Measurements from ENCODE around the gene USP3. TPM values are rescaled to one million over a fixed set of nuclear protein-coding genes. Genes with fewer than 3 reads are reported as not detected.
A peak's percentile ranks its signal among the peaks of the same experiment; 100 is the strongest.

USP3 gene
- total and polyA plus RNA-seq, 9 of the 15 experiments (the other 6 are each of a cell fraction or from before 2014, with no cell fraction given) = 17.3 to 54.3 (median 34.8) TPM

DNA sequence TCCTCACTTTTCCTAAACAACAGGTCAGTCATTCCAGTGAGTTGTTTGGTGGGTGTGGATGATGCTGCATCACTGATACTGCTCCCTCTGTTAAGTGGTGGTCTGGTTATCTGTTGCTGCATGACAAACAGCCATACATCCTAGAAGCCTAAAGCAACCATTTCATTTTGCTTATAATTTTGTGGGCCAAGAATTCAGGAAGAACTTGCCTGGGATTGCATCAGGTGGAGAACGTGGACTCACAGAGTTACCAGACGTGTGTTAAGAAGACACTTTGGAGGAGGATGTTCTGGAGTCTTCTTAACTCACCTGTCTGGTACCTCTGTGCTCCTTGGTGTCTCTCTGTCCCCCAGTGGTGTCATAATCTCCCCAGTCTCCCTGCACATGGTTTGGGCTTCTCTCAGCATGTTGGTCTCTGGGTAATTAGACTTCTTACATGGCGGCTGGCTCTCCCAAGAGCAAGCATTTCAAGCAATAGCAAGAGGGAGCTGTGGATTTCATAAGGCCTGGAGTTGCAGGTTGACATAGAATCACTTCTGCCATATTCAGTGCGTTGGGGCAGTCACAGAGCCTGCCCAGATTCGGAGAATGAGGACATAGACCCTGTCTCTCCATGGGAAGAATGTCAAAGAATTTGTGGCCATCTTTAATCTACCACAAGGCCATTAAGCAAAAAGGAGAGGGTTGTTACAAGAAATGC is 20.1 kb downstream of the USP3 start (continued):
- TF ChIP-seq MYBL2 (IDR thresholded peaks at IDR 0.05; ENCODE audit: low read depth) = no peak
- TF ChIP-seq MYBL2 (CRISPR knock-in tag; IDR thresholded peaks at IDR 0.05; ENCODE audit: borderline replicate concordance) = no peak
- no peak for TF ChIP-seq ZNF717 (CRISPR knock-in tag; IDR thresholded peaks at IDR 0.05)
- no peak for TF ChIP-seq MCM2 (IDR thresholded peaks at IDR 0.05; ENCODE audit: low read depth)
- no peak for TF ChIP-seq THRAP3 (IDR thresholded peaks at IDR 0.05; ENCODE audit: borderline replicate concordance)
- peak; percentile 60; the same call in 1 of the 2 replicates for TF ChIP-seq CREB3L1 (IDR thresholded peaks at IDR 0.05; ENCODE audit: borderline replicate concordance, low read depth)
- no peak for TF ChIP-seq RNF219 (CRISPR knock-in tag; IDR thresholded peaks at IDR 0.05)
- TF ChIP-seq SMARCC2 (IDR thresholded peaks at IDR 0.05; ENCODE audit: low read depth) = no peak; the same call in 1 of the 2 replicates
- TF ChIP-seq, protein P1, sequence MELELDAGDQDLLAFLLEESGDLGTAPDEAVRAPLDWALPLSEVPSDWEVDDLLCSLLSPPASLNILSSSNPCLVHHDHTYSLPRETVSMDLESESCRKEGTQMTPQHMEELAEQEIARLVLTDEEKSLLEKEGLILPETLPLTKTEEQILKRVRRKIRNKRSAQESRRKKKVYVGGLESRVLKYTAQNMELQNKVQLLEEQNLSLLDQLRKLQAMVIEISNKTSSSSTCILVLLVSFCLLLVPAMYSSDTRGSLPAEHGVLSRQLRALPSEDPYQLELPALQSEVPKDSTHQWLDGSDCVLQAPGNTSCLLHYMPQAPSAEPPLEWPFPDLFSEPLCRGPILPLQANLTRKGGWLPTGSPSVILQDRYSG (tag; conservative IDR thresholded peaks at IDR 0.05; ENCODE audit: low read depth) = no peak
- peak; percentile 57 for TF ChIP-seq TAL1 (IDR thresholded peaks at IDR 0.05)
- TF ChIP-seq HNRNPLL (IDR thresholded peaks at IDR 0.05; ENCODE audit: low read depth, low read length, poor library complexity, severe bottlenecking) = no peak
- no peak for TF ChIP-seq ZNF398 (CRISPR knock-in tag; IDR thresholded peaks at IDR 0.05)
- peak; percentile 61 for TF ChIP-seq ZNF395 (CRISPR knock-in tag; IDR thresholded peaks at IDR 0.05)
- TF ChIP-seq SMARCB1 (IDR thresholded peaks at IDR 0.05; ENCODE audit: insufficient read length, low read depth) = no peak
- TF ChIP-seq PCBP1 (IDR thresholded peaks at IDR 0.05; ENCODE audit: low read depth, low read length, poor library complexity, severe bottlenecking) = no peak
- no peak for TF ChIP-seq ZNF134 (CRISPR knock-in tag; conservative IDR thresholded peaks at IDR 0.05)
- peak; percentile 87 for TF ChIP-seq ZNF584 (CRISPR knock-in tag; IDR thresholded peaks at IDR 0.05; ENCODE audit: low read depth)
- TF ChIP-seq ZNF77 (CRISPR knock-in tag; IDR thresholded peaks at IDR 0.05) = no peak
- peak; percentile 83 for TF ChIP-seq ZNF197 (CRISPR knock-in tag; IDR thresholded peaks at IDR 0.05; ENCODE audit: low read depth)
- TF ChIP-seq ZNF561 (CRISPR knock-in tag; conservative IDR thresholded peaks at IDR 0.05) = 0 out of 2 replicates have a peak, but pooled peaks have one; percentile 52

Measured in K562 (cell line).